Mammary epithelial cell (primary cell): ENCODE results near the gene DCDC2C.

ENCODE experiments used
- CTCF ChIP-seq, 2 donors: IDR thresholded peaks in 1 of 2; conservative IDR thresholded peaks in 1 of 2; 2 replicates each; pipeline ENCODE4 v1.5.1; 2011 to 2012; ENCODE audit warnings: inconsistent platforms in 2 of 2, low read length in 2 of 2, mild to moderate bottlenecking in 2 of 2, control low read depth in 1 of 2, low read depth in 1 of 2; ENCODE audit not compliant: insufficient read depth in 1 of 2; ENCODE audit errors: extremely low read depth in 1 of 2
- EZH2 ChIP-seq: IDR thresholded peaks from 2 replicates; pipeline ENCODE4 v1.6.1; 2012; ENCODE audit warnings: low read length, inconsistent platforms, borderline replicate concordance

GRCh38 chr2:3712831-3713503, 9.6 kb downstream of the DCDC2C start:
- no peak for TF ChIP-seq EZH2
- no peak for TF ChIP-seq CTCF (conservative IDR thresholded peaks at IDR 0.05 in 1 of 2, IDR thresholded peaks at IDR 0.05 in 1 of 2; ENCODE audit: extremely low read depth in 1 of 2, insufficient read depth in 1 of 2, low read depth in 1 of 2, low read length in 2 of 2)
